GM18909 (cell line): ENCODE measurements around the gene LITAF.
A peak's percentile ranks its signal among the peaks of the same experiment; 100 is the strongest.
"Not testable (repeated sequence)": the region's sequence is repeated elsewhere in the genome, so short reads cannot be mapped to it uniquely, and the experiment has no call there.

ENCODE experiments used
- ATAC-seq: cut with Tn5 transposase; IDR thresholded peaks from one replicate; pipeline ENCODE4 v1.9.1; 2021; ENCODE audit warnings: mild to moderate bottlenecking; ENCODE audit not compliant: unreplicated experiment, poor library complexity

LITAF gene

GRCh38 chr16:11621920-11622651 lies 35.4 kb upstream of the LITAF start:
- ATAC-seq = no peak

- ATAC-seq = no peak
Observed at GRCh38 chr16:11621539-11621919, 34.8 kb upstream of the LITAF start.

GRCh38 chr16:11620243-11621003 lies 33.7 kb upstream of the LITAF start:
- ATAC-seq = no peak

- peak; percentile 60 for ATAC-seq
Observed at GRCh38 chr16:11619327-11619851, 32.7 kb upstream of the LITAF start.

- ATAC-seq = no peak
Observed at GRCh38 chr16:11618107-11618717, 31.5 kb upstream of the LITAF start.

- no peak for ATAC-seq
Observed at GRCh38 chr16:11615748-11616447, 29.2 kb upstream of the LITAF start.

GRCh38 chr16:11614587-11615175 lies 28.0 kb upstream of the LITAF start:
- ATAC-seq = no peak

GRCh38 chr16:11613381-11614303 lies 26.9 kb upstream of the LITAF start:
- ATAC-seq = no peak

GRCh38 chr16:11612665-11613025 lies 25.9 kb upstream of the LITAF start:
- ATAC-seq = no peak

GRCh38 chr16:11611871-11612664 lies 25.3 kb upstream of the LITAF start:
- ATAC-seq = no peak

GRCh38 chr16:11610580-11610979 lies 23.9 kb upstream of the LITAF start:
- no peak for ATAC-seq

GRCh38 chr16:11610121-11610505 lies 23.4 kb upstream of the LITAF start:
- no peak for ATAC-seq

GRCh38 chr16:11609474-11610120 lies 22.9 kb upstream of the LITAF start:
- no peak for ATAC-seq

GRCh38 chr16:11605891-11606290 lies 19.2 kb upstream of the LITAF start:
- ATAC-seq = no peak

GRCh38 chr16:11605564-11605886 lies 18.8 kb upstream of the LITAF start:
- ATAC-seq = no peak

- ATAC-seq = no peak
Observed at GRCh38 chr16:11604783-11605563, 18.3 kb upstream of the LITAF start.

GRCh38 chr16:11604296-11604695 lies 17.6 kb upstream of the LITAF start:
- not testable (repeated sequence) for ATAC-seq
